ENCODE measurements around the gene ADORA1.

Gene ADORA1

GRCh38 chr1:203145321-203146041, 18.0 kb downstream of the ADORA1 start:
- TF ChIP-seq CTCF (IDR thresholded peaks at IDR 0.05; ENCODE audit: control insufficient read depth, extremely low read depth, insufficient read depth), result no peak
- DNase-seq (ENCODE audit: low read depth), result no peak
- no peak overlapping the region for H3K4me3 ChIP-seq (ENCODE audit: low read depth, low read length)

GRCh38 chr1:203146042-203146369, 18.5 kb downstream of the ADORA1 start:
- H3K4me3 ChIP-seq (ENCODE audit: low read depth, low read length), result no peak overlapping the region
- no peak for DNase-seq (ENCODE audit: low read depth)
- TF ChIP-seq CTCF (IDR thresholded peaks at IDR 0.05; ENCODE audit: control insufficient read depth, extremely low read depth, insufficient read depth), result no peak

- no peak for TF ChIP-seq CTCF (IDR thresholded peaks at IDR 0.05; ENCODE audit: control insufficient read depth, extremely low read depth, insufficient read depth)
- no peak for DNase-seq (ENCODE audit: low read depth)
- no peak overlapping the region for H3K4me3 ChIP-seq (ENCODE audit: low read depth, low read length)
Measured at GRCh38 chr1:203146537-203146936, 19.0 kb downstream of the ADORA1 start.

GRCh38 chr1:203147376-203147775, 19.9 kb downstream of the ADORA1 start:
- TF ChIP-seq CTCF (IDR thresholded peaks at IDR 0.05; ENCODE audit: control insufficient read depth, extremely low read depth, insufficient read depth), result no peak
- no peak for DNase-seq (ENCODE audit: low read depth)
- H3K4me3 ChIP-seq (ENCODE audit: low read depth, low read length), result no peak overlapping the region

GRCh38 chr1:203148127-203148526, 20.6 kb downstream of the ADORA1 start:
- H3K4me3 ChIP-seq (ENCODE audit: low read depth, low read length), result no peak overlapping the region
- peak; percentile 66 for TF ChIP-seq CTCF (IDR thresholded peaks at IDR 0.05; ENCODE audit: control insufficient read depth, extremely low read depth, insufficient read depth)
- peak; percentile 15 for DNase-seq (ENCODE audit: low read depth)

- no peak overlapping the region for H3K4me3 ChIP-seq (ENCODE audit: low read depth, low read length)
- TF ChIP-seq CTCF (IDR thresholded peaks at IDR 0.05; ENCODE audit: control insufficient read depth, extremely low read depth, insufficient read depth), result no peak
Measured at GRCh38 chr1:203148579-203148978, 21.1 kb downstream of the ADORA1 start.

GRCh38 chr1:203149188-203149840, 21.8 kb downstream of the ADORA1 start:
- no peak for DNase-seq (ENCODE audit: low read depth)
- TF ChIP-seq CTCF (IDR thresholded peaks at IDR 0.05; ENCODE audit: control insufficient read depth, extremely low read depth, insufficient read depth), result no peak
- no peak overlapping the region for H3K4me3 ChIP-seq (ENCODE audit: low read depth, low read length)

More at GRCh38 chr1:203148579-203148978, 21.1 kb downstream of the ADORA1 start:
- no peak for DNase-seq (ENCODE audit: low read depth)
